CD4-positive, alpha-beta T cell treated with Interferon gamma for 1 hour (primary cell): ENCODE measurements around the gene ARHGAP15.

Source experiments
- DNase-seq: peaks from one replicate; pipeline ENCODE4 v3.0.0-alpha.2; 2020

ARHGAP15 gene

GRCh38 chr2:143146366-143146765 lies 17.1 kb downstream of the ARHGAP15 start:
- DNase-seq = no peak

GRCh38 chr2:143146815-143147530 lies 17.8 kb downstream of the ARHGAP15 start:
- no peak for DNase-seq

GRCh38 chr2:143148011-143148410 lies 18.8 kb downstream of the ARHGAP15 start:
- no peak for DNase-seq

- no peak for DNase-seq
Measured at GRCh38 chr2:143148757-143149156, 19.5 kb downstream of the ARHGAP15 start.

- DNase-seq = no peak
Measured at GRCh38 chr2:143150287-143150686, 21.1 kb downstream of the ARHGAP15 start.

GRCh38 chr2:143151111-143151752 lies 22.0 kb downstream of the ARHGAP15 start:
- DNase-seq = no peak

GRCh38 chr2:143152219-143152618 lies 23.0 kb downstream of the ARHGAP15 start:
- DNase-seq = no peak

GRCh38 chr2:143152637-143153036 lies 23.4 kb downstream of the ARHGAP15 start:
- DNase-seq = no peak

GRCh38 chr2:143155661-143156060 lies 26.4 kb downstream of the ARHGAP15 start:
- DNase-seq = no peak

- no peak for DNase-seq
Measured at GRCh38 chr2:143157001-143157400, 27.8 kb downstream of the ARHGAP15 start.

GRCh38 chr2:143157418-143157817 lies 28.2 kb downstream of the ARHGAP15 start:
- DNase-seq = no peak

GRCh38 chr2:143158098-143158497 lies 28.9 kb downstream of the ARHGAP15 start:
- no peak for DNase-seq

- no peak for DNase-seq
Measured at GRCh38 chr2:143158551-143159485, 29.6 kb downstream of the ARHGAP15 start.

- DNase-seq = no peak
Measured at GRCh38 chr2:143159486-143159840, 30.2 kb downstream of the ARHGAP15 start.

- DNase-seq = no peak
Measured at GRCh38 chr2:143160732-143161707, 31.8 kb downstream of the ARHGAP15 start.

GRCh38 chr2:143162123-143162837 lies 33.1 kb downstream of the ARHGAP15 start:
- peak; percentile 67 for DNase-seq

GRCh38 chr2:143162997-143163396 lies 33.8 kb downstream of the ARHGAP15 start:
- DNase-seq = no peak

- no peak for DNase-seq
Measured at GRCh38 chr2:143163499-143163898, 34.3 kb downstream of the ARHGAP15 start.

GRCh38 chr2:143165291-143165690 lies 36.1 kb downstream of the ARHGAP15 start:
- DNase-seq = no peak

- no peak for DNase-seq
Measured at GRCh38 chr2:143169105-143169504, 39.9 kb downstream of the ARHGAP15 start.

- DNase-seq = no peak
Measured at GRCh38 chr2:143171817-143172216, 42.6 kb downstream of the ARHGAP15 start.

GRCh38 chr2:143175438-143175837 lies 46.2 kb downstream of the ARHGAP15 start:
- DNase-seq = no peak
